ENCODE measurements around the gene SPANXN2.
"Not testable (repeated sequence)": the region's sequence is repeated elsewhere in the genome, so short reads cannot be mapped to it uniquely, and the experiment has no call there.

SPANXN2 gene, protein sequence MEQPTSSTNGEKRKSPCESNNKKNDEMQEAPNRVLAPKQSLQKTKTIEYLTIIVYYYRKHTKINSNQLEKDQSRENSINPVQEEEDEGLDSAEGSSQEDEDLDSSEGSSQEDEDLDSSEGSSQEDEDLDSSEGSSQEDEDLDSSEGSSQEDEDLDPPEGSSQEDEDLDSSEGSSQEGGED

DNA sequence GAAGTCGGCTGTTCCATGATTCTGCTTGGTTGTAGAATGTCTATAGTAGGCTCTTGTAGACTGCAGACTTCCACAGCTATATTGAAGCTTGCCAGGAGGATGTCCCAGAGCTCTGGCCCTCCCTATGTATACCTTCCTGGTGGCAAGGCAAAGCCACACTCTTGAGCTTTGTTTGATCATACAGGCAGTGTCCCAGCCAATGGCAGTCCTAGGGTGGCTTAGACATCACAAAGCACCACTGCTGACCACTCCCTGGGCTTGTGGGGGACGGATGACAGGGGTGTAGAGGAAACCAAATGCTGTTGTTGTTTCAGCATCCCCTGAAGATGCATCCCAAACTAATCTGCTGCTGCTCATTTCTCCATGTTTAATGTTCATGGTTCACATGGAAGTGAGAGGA, at the start of gene SPANXN2:
SPANXN2 (minus strand) TSS at position 101 of the 400 bp plus-strand sequence; CDS start at position 17, 84 bp downstream.
- not testable (repeated sequence) for H3K4me1 Mint-ChIP-seq (ENCODE audit: low read depth); H3K27ac Mint-ChIP-seq; H3K27me3 Mint-ChIP-seq; H3K36me3 Mint-ChIP-seq (ENCODE audit: low read depth); H3K9me3 Mint-ChIP-seq; H3K4me3 Mint-ChIP-seq

DNA sequence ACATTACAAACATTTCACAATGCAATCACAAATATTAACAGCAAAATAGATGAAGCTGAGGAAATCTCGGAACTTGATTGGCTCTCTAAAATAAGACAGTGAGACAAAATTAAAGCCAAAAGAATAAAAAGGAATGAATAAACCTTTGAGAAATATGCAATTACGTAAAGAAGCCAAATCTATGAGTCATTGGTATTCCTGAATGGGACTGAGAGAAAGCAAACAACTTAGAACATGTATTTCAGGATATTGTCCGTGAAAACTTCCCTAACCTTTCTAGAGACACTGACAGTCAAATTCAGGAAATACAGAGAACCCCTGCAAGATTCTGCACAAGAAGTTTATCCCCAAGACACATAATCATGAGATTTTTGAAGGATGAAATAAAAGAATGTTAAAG, 48.4 kb upstream of the SPANXN2 start:
- Mint-ChIP-seq H3K27me3 (no peaks in the 10 kb centered on the region), H3K36me3 (ENCODE audit: low read depth) (no peaks in the 10 kb centered on the region), H3K27ac (no peak overlapping the region), H3K4me3 (no peak overlapping the region), H3K9me3 (no peaks in the 10 kb centered on the region), H3K4me1 (ENCODE audit: low read depth) (no peaks in the 10 kb centered on the region)

DNA sequence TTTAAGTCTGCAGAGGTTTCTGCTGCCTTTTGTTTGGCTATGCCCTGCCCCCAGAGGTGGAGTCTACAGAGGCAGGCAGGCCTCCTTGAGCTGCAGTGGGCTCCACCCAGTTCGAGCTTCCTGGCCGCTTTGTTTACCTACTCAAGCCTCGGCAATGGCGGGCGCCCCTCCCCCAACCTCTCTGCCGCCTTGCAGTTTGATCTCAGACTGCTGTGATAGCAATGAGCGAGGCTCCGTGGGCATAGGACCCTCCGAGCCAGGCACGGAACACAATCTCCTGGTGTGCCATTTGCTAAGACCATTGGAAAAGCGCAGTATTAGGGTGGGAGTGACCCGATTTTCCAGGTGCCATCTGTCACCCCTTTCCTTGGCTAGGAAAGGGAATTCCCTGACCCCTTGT, 47.2 kb upstream of the SPANXN2 start:
- H3K9me3 Mint-ChIP-seq; H3K27ac Mint-ChIP-seq; H3K27me3 Mint-ChIP-seq; H3K4me1 Mint-ChIP-seq (ENCODE audit: low read depth); H3K36me3 Mint-ChIP-seq (ENCODE audit: low read depth); H3K4me3 Mint-ChIP-seq: not testable (repeated sequence)

DNA sequence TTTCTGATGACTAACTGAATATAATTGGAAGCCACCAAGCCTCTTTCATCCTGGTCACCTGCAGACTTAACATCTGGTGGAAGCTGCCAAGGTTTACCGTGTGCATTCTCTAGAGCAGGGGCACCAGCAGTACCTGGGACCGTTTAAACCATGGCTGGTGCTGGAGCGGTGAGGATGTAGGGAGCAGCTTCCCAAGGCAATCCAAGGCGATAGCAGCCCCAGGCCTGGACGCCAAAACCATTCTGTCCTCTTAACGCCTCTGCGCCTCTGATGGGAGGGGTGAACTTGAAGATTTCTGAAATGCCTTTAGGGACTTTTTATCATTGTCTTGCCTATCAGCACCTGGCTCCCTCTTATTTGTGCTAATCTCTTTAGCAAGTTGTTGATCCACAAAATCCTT, 37.3 kb upstream of the SPANXN2 start:
- Mint-ChIP-seq H3K4me1 (ENCODE audit: low read depth) (no peaks in the 10 kb centered on the region), H3K4me3 (no peak overlapping the region), H3K36me3 (ENCODE audit: low read depth) (no peaks in the 10 kb centered on the region), H3K9me3 (no peaks in the 10 kb centered on the region), H3K27ac (no peak overlapping the region), H3K27me3 (no peaks in the 10 kb centered on the region)

DNA sequence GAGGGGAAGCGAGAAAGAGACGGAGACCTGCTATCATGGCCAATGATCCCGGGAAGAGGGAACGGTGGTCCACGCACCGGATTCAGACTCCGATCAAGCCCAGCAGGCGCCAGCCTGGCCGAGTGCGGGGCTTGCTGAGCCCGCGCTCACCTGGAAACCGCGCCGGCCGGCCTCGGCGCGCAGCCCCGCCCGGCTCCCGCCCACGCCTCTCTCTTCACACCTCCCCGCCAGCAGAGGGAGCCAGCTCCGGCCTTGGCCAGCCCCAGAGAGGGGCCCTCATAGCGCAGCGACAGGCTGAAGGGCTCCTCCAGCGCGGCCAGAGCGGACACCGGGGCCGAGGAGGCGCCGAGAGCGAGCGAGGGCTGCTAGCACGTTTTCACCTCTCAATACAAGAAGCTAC, 36.8 kb upstream of the SPANXN2 start:
- H3K36me3 Mint-ChIP-seq (ENCODE audit: low read depth): no peaks in the 10 kb centered on the region
- no peaks in the 10 kb centered on the region for H3K4me1 Mint-ChIP-seq (ENCODE audit: low read depth)
- H3K27ac Mint-ChIP-seq: no peak overlapping the region
- H3K9me3 Mint-ChIP-seq: no peaks in the 10 kb centered on the region
- H3K4me3 Mint-ChIP-seq: no peak overlapping the region
- H3K27me3 Mint-ChIP-seq: no peaks in the 10 kb centered on the region

DNA sequence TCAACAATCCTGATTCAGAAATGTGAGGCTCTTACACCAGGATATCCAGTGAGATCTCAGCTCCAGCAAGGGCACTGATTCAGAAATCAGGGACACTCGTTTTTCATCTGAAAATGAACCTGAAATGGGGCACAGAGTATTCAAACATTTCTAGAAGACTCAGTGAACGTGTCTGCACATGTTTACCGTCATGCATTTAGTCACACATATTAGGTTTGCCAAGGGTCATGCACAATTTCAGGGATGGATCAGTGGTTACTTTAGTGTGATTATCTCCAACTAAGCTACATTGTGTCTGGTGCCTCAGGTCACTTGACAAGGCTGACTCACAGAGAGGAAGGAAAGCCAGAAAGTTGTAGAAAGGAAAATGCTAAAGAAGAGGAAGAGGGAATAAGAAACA, 33.6 kb upstream of the SPANXN2 start:
- no peak overlapping the region for H3K4me3 Mint-ChIP-seq
- no peak overlapping the region for H3K27ac Mint-ChIP-seq
- no peaks in the 10 kb centered on the region for H3K9me3 Mint-ChIP-seq
- no peaks in the 10 kb centered on the region for H3K36me3 Mint-ChIP-seq (ENCODE audit: low read depth)
- no peaks in the 10 kb centered on the region for H3K4me1 Mint-ChIP-seq (ENCODE audit: low read depth)
- H3K27me3 Mint-ChIP-seq: no peaks in the 10 kb centered on the region

DNA sequence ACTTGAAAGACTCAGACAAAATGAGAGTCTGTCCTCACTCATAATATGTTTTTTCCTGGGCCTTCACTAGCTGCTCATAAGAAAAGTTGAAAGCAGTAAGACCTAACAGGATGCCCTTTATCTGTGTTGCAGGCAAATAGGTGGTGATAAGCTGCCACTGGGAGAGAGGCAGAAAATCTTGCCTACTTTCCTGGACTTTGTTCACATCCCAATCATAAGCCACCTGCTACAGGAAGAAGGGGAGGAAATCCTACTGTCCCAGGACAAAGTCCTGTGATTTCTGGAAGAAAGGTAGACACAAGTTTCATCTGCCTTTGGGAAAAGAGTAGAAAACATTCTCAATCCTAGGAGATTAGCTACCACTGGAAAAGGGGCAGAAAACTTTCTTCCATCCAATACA, 13.3 kb upstream of the SPANXN2 start:
- Mint-ChIP-seq H3K27ac (no peak overlapping the region), H3K4me1 (ENCODE audit: low read depth) (no peaks in the 10 kb centered on the region), H3K27me3 (no peaks in the 10 kb centered on the region), H3K4me3 (no peak overlapping the region), H3K9me3 (no peaks in the 10 kb centered on the region), H3K36me3 (ENCODE audit: low read depth) (no peaks in the 10 kb centered on the region)

DNA sequence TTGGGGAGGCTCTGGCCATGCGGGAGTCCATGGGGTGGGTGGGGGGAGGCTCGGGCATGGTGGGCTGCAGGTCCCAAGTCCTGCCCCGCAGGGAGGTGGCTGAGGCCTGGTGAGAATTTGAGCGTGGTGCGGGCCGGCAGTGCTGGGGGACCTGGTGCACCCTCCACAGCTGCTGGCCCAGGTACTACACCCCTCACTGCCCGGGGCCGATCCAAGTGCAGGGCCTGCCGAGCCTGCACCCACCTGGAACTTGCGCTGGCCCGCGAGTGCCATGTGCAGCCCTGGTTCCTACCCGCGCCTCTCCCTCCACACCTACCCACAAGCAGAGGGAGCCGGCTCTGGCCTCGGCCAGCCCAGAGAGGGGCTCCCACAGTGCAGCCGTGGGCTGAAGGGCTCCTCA, 5.7 kb upstream of the SPANXN2 start:
- H3K4me3 Mint-ChIP-seq: no peak overlapping the region
- H3K9me3 Mint-ChIP-seq: peaks cover 5% of the 10 kb centered on the region
- H3K4me1 Mint-ChIP-seq (ENCODE audit: low read depth): no peaks in the 10 kb centered on the region
- no peaks in the 10 kb centered on the region for H3K27me3 Mint-ChIP-seq
- H3K27ac Mint-ChIP-seq: no peak overlapping the region
- H3K36me3 Mint-ChIP-seq (ENCODE audit: low read depth): no peaks in the 10 kb centered on the region

DNA sequence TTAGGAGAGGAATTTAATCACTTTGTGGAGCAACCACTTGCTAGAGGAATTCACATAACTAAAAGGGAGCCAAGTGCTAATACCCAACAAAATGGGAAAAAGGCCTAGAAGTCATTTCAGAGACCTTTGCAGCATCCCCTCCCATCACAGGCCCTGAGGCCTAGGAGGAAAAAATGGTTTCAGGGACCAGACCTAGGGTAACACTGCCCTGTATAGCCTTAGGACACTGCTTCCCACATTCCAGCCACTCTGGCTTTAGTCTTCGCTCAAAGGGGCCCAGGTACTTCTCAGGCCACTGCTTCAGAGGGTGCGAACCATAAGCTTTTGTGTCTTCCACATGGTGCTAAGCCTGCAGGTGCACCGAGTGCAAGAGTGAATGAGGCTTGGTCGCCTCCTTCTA, 19.1 kb downstream of the SPANXN2 start:
- no peaks in the 10 kb centered on the region for H3K4me1 Mint-ChIP-seq (ENCODE audit: low read depth)
- H3K27ac Mint-ChIP-seq: no peak overlapping the region
- H3K4me3 Mint-ChIP-seq: no peak overlapping the region
- H3K9me3 Mint-ChIP-seq: no peaks in the 10 kb centered on the region
- no peaks in the 10 kb centered on the region for H3K27me3 Mint-ChIP-seq
- H3K36me3 Mint-ChIP-seq (ENCODE audit: low read depth): no peaks in the 10 kb centered on the region

DNA sequence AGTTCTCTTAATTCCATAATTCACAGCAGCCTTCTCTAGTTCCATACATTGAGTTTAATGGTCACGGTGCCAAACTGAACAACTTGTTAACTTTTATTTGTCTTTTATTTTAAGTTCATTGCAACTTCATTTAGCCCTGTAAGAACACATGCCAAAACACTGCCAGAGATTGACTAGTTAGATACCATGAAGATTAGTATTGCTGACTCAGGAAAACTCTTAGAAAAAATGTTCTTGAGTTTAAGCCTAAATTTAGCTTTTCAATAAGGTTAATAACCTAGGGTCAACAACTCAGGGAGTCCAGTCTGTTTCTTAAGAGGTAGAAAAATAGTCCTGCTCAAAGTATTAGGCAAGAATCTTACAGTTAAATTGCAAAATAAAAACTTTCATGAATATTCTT, 25.7 kb downstream of the SPANXN2 start:
- no peak overlapping the region for H3K27ac Mint-ChIP-seq
- no peaks in the 10 kb centered on the region for H3K9me3 Mint-ChIP-seq
- H3K36me3 Mint-ChIP-seq (ENCODE audit: low read depth): no peaks in the 10 kb centered on the region
- H3K27me3 Mint-ChIP-seq: no peaks in the 10 kb centered on the region
- H3K4me1 Mint-ChIP-seq (ENCODE audit: low read depth): no peaks in the 10 kb centered on the region
- H3K4me3 Mint-ChIP-seq: no peak overlapping the region

DNA sequence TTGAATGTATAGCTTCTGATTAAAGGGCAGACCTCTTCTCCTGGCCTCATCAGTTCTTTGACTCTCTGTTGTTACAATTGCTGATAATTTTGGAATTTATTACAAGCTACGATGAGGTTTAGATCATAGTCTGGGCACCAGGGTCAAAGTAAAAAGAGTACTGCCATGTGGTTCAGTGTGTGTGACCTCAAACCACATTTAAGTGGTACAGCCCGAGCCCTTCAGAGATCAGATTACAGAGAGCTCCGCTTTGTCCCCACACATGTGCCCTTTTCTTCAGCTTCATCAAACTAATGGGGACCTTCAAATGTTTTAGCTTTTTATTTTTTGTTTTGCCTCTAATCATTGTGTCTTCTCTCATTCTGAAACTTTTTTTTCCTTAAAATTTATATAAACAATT, 37.1 kb downstream of the SPANXN2 start:
- Mint-ChIP-seq H3K27me3 (no peaks in the 10 kb centered on the region), H3K9me3 (no peaks in the 10 kb centered on the region), H3K27ac (no peak overlapping the region), H3K36me3 (ENCODE audit: low read depth) (no peaks in the 10 kb centered on the region), H3K4me1 (ENCODE audit: low read depth) (no peaks in the 10 kb centered on the region), H3K4me3 (no peak overlapping the region)

DNA sequence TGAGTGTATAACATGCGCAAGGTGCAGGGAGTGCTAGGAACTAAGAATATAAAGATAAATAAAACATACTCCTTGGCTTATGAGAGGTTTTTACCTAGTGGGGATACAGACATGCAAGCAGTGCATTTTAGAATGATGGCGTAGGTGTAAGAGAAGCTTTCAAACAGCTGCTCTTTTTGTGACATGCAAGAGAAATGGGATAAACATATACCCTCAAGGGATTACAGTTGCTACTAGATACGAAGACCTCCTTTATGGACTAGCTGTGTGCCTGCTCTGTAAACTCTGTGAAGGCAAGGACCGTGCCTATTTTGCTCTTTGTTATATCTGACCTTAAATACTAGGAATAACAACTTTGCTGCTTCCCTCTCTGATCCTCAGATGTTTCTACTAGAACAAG, 45.6 kb downstream of the SPANXN2 start:
- no peaks in the 10 kb centered on the region for H3K4me1 Mint-ChIP-seq (ENCODE audit: low read depth)
- peaks cover 4% of the 10 kb centered on the region for H3K9me3 Mint-ChIP-seq
- no peak overlapping the region for H3K4me3 Mint-ChIP-seq
- H3K27me3 Mint-ChIP-seq: no peaks in the 10 kb centered on the region
- no peaks in the 10 kb centered on the region for H3K36me3 Mint-ChIP-seq (ENCODE audit: low read depth)
- no peak overlapping the region for H3K27ac Mint-ChIP-seq

DNA sequence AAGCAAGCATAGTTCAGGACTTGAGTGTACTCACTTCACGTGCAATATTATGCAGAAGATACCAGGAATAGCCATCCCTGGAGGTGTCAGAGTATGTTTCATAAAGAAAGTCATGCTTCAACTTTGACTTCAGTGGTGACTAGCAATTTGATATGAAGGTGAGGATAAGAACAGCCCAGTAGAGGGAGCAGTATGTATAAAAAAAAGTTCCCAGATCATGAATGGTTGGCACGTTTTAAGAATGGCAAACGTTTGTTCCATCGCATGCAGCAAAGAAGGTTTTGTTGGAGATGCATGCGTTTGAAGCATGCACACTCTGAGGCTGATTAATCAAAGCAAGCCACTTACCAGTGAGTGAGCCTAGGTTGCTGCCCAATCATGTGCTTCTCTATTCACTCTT, 51.2 kb downstream of the SPANXN2 start:
- no peak overlapping the region for H3K27ac Mint-ChIP-seq
- H3K27me3 Mint-ChIP-seq: no peaks in the 10 kb centered on the region
- H3K9me3 Mint-ChIP-seq: peaks cover 4% of the 10 kb centered on the region
- no peaks in the 10 kb centered on the region for H3K36me3 Mint-ChIP-seq (ENCODE audit: low read depth)
- H3K4me3 Mint-ChIP-seq: no peak overlapping the region
- H3K4me1 Mint-ChIP-seq (ENCODE audit: low read depth): no peaks in the 10 kb centered on the region

DNA sequence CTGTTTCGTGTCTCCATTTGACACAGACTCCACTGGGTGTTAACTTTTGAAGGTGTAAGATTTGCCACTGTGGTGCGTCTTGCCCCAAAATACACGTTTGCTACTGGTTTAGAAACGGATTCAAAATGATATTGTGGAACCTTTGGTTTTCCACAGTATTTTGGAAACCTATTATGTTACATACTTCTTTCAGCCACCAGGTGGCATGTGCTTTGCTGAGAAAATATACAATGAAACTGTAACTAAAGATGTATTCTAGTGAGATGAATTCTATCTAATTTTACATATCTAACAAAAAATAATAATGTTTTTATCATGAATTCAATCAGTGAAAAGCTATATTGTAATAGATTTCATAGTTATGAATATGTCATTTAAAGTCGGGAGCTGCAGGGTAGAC, 56.2 kb downstream of the SPANXN2 start:
- no peak overlapping the region for H3K27ac Mint-ChIP-seq
- no peaks in the 10 kb centered on the region for H3K9me3 Mint-ChIP-seq
- H3K36me3 Mint-ChIP-seq (ENCODE audit: low read depth): no peaks in the 10 kb centered on the region
- no peak overlapping the region for H3K4me3 Mint-ChIP-seq
- H3K27me3 Mint-ChIP-seq: no peaks in the 10 kb centered on the region
- H3K4me1 Mint-ChIP-seq (ENCODE audit: low read depth): no peaks in the 10 kb centered on the region

DNA sequence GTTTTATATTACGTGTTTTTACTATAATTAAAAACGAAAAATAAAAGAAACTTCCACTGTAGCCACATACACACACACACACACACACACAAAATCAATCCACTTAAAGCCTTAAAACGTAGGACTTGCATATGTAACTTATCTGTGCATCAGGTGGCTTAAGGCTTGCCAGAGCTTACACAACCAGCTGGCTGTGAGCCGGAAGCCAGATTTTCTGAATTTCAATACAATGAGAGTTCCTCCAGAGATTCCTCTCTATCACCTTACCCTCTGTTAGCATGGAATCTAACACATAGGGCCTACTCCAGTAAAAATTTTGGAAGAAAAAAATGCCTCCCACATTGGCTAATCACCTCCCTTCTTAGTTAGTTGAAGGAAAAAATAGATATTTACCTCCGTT, 56.8 kb downstream of the SPANXN2 start:
- Mint-ChIP-seq H3K4me3 (no peak overlapping the region), H3K27ac (no peak overlapping the region), H3K36me3 (ENCODE audit: low read depth) (no peaks in the 10 kb centered on the region), H3K27me3 (no peaks in the 10 kb centered on the region), H3K4me1 (ENCODE audit: low read depth) (no peaks in the 10 kb centered on the region), H3K9me3 (no peaks in the 10 kb centered on the region)

All from stimulated activated naive CD8-positive, alpha-beta T cell treated with anti-CD3 and anti-CD28 coated beads, Interleukin-15, Interleukin-2, amounts not matched to agents 100 ng/mL and 50 ng/mL, for 24 hours (primary cell).